Esophagus squamous epithelium (tissue), 5 donors: ENCODE results near the gene PHTF2. TPM values are rescaled to one million over a fixed set of nuclear protein-coding genes. Genes with fewer than 3 reads are reported as not detected.

Source experiments
- DNase-seq: peaks from one replicate; lab custom pipeline; 2025; lab: John Stamatoyannopoulos, UW
- H3K27ac ChIP-seq, 4 donors: fragments of 200-600 bp; sonication (generic); one replicate each; pipeline ENCODE4 v1.5.1; 2016 to 2019; ENCODE audit warnings: mild to moderate bottlenecking in 1 of 4
- H3K27me3 ChIP-seq, 4 donors: fragments of 200-600 bp; sonication (generic); 1 replicate in 3 of 4; 2 replicates in 1 of 4; pipeline versions ENCODE4 v1.5.1 to v1.6.0; 2017 to 2021; ENCODE audit warnings: antibody characterized with exemption in 1 of 4
- H3K36me3 ChIP-seq, 3 donors: fragments of 200-600 bp; sonication (generic); one replicate each; pipeline ENCODE4 v1.5.1; 2016 to 2019
- H3K4me1 ChIP-seq, 3 donors: fragments of 200-600 bp; sonication (generic); one replicate each; pipeline ENCODE4 v1.5.1; 2017 to 2019
- H3K4me3 ChIP-seq, 4 donors: fragments of 200-600 bp; sonication (generic); 1 replicate in 3 of 4; 2 replicates in 1 of 4; pipeline ENCODE4 v1.5.1; 2016 to 2019; ENCODE audit warnings: mild to moderate bottlenecking in 2 of 4, moderate library complexity in 1 of 4
- H3K9me3 ChIP-seq, 3 donors: fragments of 200-600 bp; sonication (generic); one replicate each; pipeline ENCODE4 v1.5.1; 2016 to 2019
- POLR2A ChIP-seq, 4 donors: fragments of 450-650 bp; IDR thresholded peaks; one replicate each; pipeline ENCODE4 v1.6.1; 2017; ENCODE audit warnings: antibody characterized with exemption in 4 of 4, mild to moderate bottlenecking in 4 of 4, moderate library complexity in 3 of 4
- WGBS, 2 donors: methylation state at CpG; one replicate each; pipeline ENCODE4 v1.1.5; 2018; 5-methylcytosine and 5-hydroxymethylcytosine counted together
- intact Hi-C: fragments of 100-400 bp; cut with DNase I; formaldehyde crosslinking; loops from one replicate; pipeline ENCODE4 v1.15.0; 2022
- total RNA-seq, 4 donors: library from RNA; depleted of rRNA; stranded (reverse); fragments of >200 nt; gene quantifications; one replicate each; pipeline ENCODE4 v1.1.0, GENCODE V29; 2016
- TF ChIP-seq, protein P1 (sequence below), 6 experiments: fragments of 450-650 bp in 4 of 6; fragments of 200-600 bp in 2 of 6; sonication (generic) in 2 of 6; IDR thresholded peaks; one replicate each; pipeline ENCODE4 v1.5.1; 2016 to 2019; ENCODE audit warnings: antibody characterized with exemption in 6 of 6, mild to moderate bottlenecking in 4 of 6, moderate library complexity in 4 of 6
- donor health status: DM: yes; HTN: yes; CAD: no.

The PHTF2 gene
- total RNA-seq, 4 donors from 2014 or later: 6.5 to 15.4 (median 13.5) TPM

- no peaks in the 10 kb centered on the region for H3K4me1 ChIP-seq
- no peaks in the 10 kb centered on the region for H3K9me3 ChIP-seq
- H3K36me3 ChIP-seq: no peaks in the 10 kb centered on the region
- no peaks in the 10 kb centered on the region for H3K27me3 ChIP-seq
- no peak overlapping the region for H3K27ac ChIP-seq
- TF ChIP-seq POLR2A (IDR thresholded peaks at IDR 0.05): no peak
- TF ChIP-seq, protein P1, sequence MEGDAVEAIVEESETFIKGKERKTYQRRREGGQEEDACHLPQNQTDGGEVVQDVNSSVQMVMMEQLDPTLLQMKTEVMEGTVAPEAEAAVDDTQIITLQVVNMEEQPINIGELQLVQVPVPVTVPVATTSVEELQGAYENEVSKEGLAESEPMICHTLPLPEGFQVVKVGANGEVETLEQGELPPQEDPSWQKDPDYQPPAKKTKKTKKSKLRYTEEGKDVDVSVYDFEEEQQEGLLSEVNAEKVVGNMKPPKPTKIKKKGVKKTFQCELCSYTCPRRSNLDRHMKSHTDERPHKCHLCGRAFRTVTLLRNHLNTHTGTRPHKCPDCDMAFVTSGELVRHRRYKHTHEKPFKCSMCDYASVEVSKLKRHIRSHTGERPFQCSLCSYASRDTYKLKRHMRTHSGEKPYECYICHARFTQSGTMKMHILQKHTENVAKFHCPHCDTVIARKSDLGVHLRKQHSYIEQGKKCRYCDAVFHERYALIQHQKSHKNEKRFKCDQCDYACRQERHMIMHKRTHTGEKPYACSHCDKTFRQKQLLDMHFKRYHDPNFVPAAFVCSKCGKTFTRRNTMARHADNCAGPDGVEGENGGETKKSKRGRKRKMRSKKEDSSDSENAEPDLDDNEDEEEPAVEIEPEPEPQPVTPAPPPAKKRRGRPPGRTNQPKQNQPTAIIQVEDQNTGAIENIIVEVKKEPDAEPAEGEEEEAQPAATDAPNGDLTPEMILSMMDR (IDR thresholded peaks at IDR 0.05): no peak
- intact Hi-C loops: no loop called here
- H3K4me3 ChIP-seq: no peak overlapping the region
- WGBS, 2 donors: 57 to 72% methylated on average over 2 of the region's 2 CpGs
- DNase-seq: no peak
These were observed 80.7 kb downstream of the PHTF2 start for GRCh38 chr7:77879272-77879671.

GRCh38 chr7:77881871-77882270 lies 83.3 kb downstream of the PHTF2 start:
- TF ChIP-seq, protein P1 (IDR thresholded peaks at IDR 0.05): no peak
- TF ChIP-seq POLR2A (IDR thresholded peaks at IDR 0.05): no peak
- no peaks in the 10 kb centered on the region for H3K4me1 ChIP-seq
- DNase-seq: no peak
- WGBS, 2 donors: 93 to 94% methylated on average over 2 of the region's 2 CpGs
- H3K36me3 ChIP-seq: no peaks in the 10 kb centered on the region
- no peak overlapping the region for H3K27ac ChIP-seq
- no peak overlapping the region for H3K4me3 ChIP-seq
- intact Hi-C loops: no loop called here
- H3K9me3 ChIP-seq: no peaks in the 10 kb centered on the region
- no peaks in the 10 kb centered on the region for H3K27me3 ChIP-seq

GRCh38 chr7:77885155-77885554 lies 86.6 kb downstream of the PHTF2 start:
- Histone ChIP-seq H3K9me3 (no peaks in the 10 kb centered on the region), H3K27me3 (no peaks in the 10 kb centered on the region), H3K27ac (no peak overlapping the region), H3K4me1 (no peaks in the 10 kb centered on the region), H3K4me3 (no peak overlapping the region), H3K36me3 (no peaks in the 10 kb centered on the region)
- intact Hi-C loops: no loop called here
- DNase-seq: no peak
- TF ChIP-seq, protein P1 (IDR thresholded peaks at IDR 0.05): no peak
- TF ChIP-seq POLR2A (IDR thresholded peaks at IDR 0.05): no peak
- 87 to 94% methylated on average over 4 of the region's 4 CpGs for WGBS, 2 donors

DNA sequence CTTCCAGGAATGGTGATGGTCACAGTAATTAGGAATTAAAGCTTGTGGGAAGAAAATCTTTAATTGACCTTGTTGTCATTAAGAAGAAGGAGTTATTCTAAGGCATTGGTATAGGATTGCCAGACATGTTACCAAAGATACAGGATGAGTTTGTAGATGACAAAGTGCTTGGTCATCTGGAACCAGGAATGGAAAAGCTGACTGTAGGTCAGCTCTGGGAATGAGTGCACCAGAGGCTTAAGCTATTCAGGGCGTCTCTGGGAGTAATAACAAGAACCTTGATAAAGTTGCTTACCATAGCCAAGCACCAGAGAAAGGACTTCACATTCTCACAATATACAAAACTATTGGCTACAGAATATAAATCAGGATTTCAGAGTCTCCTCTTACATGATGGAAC lies 89.0 kb downstream of the PHTF2 start:
- H3K27me3 ChIP-seq: no peaks in the 10 kb centered on the region
- no peak overlapping the region for H3K27ac ChIP-seq
- H3K36me3 ChIP-seq: no peaks in the 10 kb centered on the region
- H3K9me3 ChIP-seq: no peaks in the 10 kb centered on the region
- H3K4me3 ChIP-seq: no peak overlapping the region
- intact Hi-C loops: no loop called here
- no peak for DNase-seq
- H3K4me1 ChIP-seq: no peaks in the 10 kb centered on the region
- 64 to 67% methylated on average over 1 of the region's 1 CpG for WGBS, 2 donors
- TF ChIP-seq POLR2A (IDR thresholded peaks at IDR 0.05): no peak
- TF ChIP-seq, protein P1 (IDR thresholded peaks at IDR 0.05): no peak

GRCh38 chr7:77888998-77889397 lies 90.4 kb downstream of the PHTF2 start:
- intact Hi-C loops: no loop called here
- H3K36me3 ChIP-seq: no peaks in the 10 kb centered on the region
- DNase-seq: no peak
- TF ChIP-seq, protein P1 (IDR thresholded peaks at IDR 0.05): no peak
- no peak for TF ChIP-seq POLR2A (IDR thresholded peaks at IDR 0.05)
- H3K27ac ChIP-seq: no peak overlapping the region
- H3K4me3 ChIP-seq: no peak overlapping the region
- no peaks in the 10 kb centered on the region for H3K27me3 ChIP-seq
- no peaks in the 10 kb centered on the region for H3K4me1 ChIP-seq
- 94 to 100% methylated on average over 1 of the region's 1 CpG for WGBS, 2 donors
- no peaks in the 10 kb centered on the region for H3K9me3 ChIP-seq
